ENCODE measurements around the gene RAB11B.
"Not testable (repeated sequence)": the region's sequence is repeated elsewhere in the genome, so short reads cannot be mapped to it uniquely, and the experiment has no call there.

RAB11B gene

GRCh38 chr19:8396563-8397203 lies 6.5 kb downstream of the RAB11B start:
- DNase-seq, result peak; percentile 73

DNA sequence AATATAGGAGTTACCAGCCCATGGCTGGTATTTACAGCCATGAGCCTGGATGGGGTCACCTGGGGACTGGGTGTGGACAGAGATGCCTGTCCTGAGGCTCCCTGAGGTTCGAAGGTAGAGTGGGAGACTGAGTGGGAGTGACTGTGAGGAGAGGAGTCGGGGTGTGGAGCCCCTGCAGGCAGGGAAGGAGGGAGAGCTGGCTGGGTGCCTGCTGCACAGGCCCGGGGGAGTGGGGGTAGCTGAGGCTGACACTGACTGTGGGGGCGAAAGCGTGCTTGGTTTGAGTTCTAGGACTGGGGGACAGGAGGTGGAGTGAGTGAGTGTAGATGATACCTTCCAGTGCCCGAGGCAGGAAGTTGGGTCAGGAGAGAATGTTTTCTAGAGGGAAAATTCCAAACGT lies 7.1 kb downstream of the RAB11B start:
- no peak for DNase-seq

- no peak for DNase-seq
These were observed 7.7 kb downstream of the RAB11B start for GRCh38 chr19:8397746-8398310.

- no peak for DNase-seq
These were observed 8.2 kb downstream of the RAB11B start for GRCh38 chr19:8398311-8398771.

DNA sequence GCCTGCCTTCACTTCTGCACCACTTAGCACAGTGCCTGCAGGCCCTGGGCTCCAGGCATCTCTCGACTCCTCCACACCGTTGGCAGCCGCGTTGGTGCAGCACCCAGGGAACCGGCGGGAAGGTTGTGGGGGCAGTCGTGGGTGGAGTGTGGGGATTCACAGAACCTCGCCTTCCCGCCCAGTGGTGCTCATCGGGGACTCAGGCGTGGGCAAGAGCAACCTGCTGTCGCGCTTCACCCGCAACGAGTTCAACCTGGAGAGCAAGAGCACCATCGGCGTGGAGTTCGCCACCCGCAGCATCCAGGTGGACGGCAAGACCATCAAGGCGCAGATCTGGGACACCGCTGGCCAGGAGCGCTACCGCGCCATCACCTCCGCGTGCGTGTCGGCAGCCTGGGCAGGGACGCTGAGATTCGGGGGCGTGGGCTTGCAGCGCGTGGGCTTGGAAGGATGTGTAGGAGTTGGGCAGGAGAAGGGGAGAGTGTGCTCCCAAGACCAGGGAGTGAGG lies 9.6 kb downstream of the RAB11B start:
- no peak for DNase-seq

GRCh38 chr19:8401981-8402411 lies 11.8 kb downstream of the RAB11B start:
- DNase-seq, result no peak

DNA sequence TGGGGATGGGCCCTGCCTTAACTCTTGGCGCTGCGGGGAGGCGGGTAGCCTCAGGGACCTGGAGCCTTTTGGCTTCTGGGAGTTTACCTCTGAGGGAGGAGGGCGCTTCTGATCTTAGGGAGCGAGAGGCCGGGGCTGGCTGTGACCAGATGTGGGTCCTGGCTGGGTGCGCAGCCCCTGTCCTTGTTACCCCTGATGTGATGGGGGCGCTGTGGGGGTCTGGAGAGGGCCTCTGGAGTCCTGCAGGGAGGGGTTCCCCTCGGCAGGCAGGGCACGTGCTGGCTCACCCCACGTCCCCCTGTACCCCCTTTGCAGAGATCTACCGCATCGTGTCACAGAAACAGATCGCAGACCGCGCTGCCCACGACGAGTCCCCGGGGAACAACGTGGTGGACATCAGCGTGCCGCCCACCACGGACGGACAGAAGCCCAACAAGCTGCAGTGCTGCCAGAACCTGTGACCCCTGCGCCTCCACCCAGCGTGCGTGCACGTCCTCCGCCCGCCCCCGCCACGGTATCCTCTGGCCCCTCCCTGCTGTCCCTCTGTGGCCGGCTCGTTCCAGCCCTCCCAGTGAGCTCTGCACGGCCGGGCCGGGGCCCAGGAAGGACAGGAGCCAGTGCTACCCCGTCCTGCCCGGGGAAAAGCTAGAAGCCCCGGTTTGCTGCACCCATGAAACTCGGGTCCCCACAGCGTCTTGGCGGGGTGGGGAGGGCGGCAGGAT lies 13.1 kb downstream of the RAB11B start:
- DNase-seq, result no peak

GRCh38 chr19:8403820-8404109 lies 13.6 kb downstream of the RAB11B start:
- DNase-seq, result no peak

DNA sequence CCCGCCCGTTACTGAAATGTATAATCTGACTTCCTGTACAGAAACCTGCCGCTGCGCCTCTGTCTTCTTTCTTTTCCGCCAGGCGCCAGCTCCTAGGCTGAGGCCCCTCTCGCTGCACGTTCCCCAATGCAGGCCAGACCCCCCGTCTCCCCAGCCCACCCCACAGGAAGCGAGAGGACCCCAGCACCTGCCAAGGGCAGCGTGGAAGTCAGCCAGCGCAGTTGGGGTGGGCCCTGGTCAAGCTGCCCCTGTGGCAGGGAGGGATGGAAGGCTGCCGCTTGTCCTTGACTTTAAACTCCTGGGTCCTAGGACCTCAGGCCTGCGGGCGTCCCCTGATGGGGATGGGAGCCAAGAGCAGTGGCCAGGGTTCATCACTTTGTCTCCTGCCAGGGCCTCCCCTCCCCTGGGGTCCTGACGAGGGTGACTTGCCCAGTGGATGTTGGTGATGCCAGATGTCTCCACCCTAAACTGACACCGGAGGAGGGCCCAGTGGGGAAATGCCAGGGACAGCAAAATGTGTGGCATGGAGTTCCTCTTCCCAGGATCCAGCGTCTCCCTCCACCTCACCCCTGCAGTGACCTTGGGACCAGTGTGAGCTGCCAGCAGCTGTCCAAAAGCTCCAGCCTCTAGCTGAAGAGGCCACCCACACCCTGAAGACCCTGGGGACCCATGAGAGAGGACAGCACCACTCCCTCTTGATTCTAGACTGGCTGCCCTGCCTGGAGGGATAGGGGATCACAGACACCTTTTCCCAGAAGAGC lies 14.4 kb downstream of the RAB11B start:
- no peak for DNase-seq

DNA sequence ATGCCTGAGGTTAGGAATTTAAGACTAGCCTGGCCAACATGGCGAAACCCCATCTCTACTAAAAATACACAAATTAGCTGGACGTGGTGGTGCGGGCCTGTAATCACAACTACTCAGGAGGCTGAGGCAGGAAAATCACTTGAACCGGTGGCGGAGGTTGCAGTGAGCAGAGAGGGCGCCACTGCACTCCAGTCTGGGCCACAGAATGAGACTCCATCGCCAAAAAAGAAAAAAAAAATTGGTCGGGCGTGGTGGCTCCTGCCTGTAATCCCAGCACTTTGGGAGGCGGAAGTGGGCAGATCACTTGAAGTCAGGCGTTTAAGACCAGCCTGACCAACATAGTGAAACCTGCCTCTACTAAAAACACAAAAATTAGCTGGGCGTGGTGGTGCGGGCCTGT lies 20.6 kb downstream of the RAB11B start:
- DNase-seq, result not testable (repeated sequence)

DNA sequence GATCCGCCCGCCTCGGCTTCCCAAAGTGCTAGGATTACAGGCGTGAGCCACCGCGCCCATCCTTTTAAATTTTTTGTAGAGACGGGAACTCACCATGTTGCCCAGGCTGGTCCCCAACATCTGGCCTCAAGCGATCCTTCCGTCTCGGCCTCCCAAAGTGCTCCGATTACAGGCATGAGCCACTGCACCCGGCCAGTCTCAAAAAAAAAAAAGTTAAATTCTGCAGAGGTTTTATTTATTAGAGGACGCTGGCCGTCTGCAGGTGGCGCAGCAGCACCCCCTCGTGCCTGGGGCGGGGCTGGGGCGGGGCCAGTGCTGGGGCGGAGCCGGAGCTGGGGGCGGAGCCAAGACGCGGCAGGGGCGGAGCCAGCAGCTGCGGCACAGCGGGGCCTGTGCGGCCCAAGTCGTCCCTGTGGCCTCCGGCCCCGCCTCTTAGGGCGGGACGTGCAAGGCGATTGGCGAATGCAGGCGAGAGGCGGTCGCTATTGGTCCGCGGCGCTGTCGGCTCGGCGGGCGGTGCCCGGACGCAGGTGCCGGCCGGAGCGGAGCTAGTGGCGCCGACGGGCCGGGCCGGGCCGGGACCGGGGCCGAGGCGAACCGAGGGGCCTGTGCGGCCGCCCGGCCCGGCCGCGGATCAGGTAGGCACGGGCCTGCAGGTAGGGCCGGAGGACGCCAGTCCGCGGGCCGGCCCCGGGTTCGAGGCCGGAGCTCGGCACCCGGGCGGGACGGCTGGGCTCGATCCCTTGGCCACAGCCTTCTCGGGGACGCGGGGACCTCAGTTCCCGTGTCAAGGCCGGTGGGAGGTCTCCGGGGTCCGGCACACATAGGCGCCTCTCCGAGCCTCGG lies 22.8 kb downstream of the RAB11B start, which contains the start of gene MARCHF2:
TSS of gene MARCHF2 (plus strand) at position 523 of the 846 bp plus-strand sequence. CDS start 8,536 bp downstream, outside the sequence.
- DNase-seq, result peak; percentile 92

DNA sequence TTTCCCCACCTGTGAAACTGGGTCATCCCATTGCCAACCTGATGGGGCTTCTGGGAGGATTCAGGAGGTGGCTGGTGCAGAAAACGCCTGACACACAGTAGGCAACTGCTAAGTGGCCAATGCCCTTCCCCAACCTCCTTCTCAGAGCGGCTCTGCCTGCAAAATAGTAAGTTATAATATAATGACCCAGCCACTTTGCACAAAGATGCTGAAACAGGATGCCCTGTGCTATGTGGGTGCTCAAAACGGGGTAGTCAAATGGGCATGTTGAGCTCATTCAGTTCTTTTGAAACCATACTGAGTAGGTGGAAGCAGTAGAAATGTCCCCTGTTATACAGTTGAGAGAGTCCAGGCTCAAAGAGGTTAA lies 23.5 kb downstream of the RAB11B start:
- DNase-seq, result no peak

DNA sequence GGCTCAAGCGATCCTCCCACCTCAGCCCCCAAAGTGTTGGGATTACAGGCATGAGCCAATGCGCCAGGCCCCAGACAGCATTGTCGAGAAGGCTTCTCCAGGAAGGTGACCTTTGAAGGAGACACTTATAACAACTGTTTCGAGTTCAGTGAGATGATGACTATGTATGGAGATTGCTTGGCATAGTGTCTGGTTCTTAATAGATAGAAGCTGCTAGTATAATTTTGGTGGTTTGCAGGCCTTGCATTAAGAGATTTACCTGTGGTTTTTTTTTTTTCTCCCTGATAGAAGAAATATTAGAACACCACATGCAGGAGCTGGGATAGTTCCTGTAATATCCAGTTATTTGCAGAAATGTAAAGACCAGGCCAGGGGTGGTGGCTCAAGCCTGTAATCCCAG lies 26.6 kb downstream of the RAB11B start:
- no peak for DNase-seq

- no peak for DNase-seq
These were observed 31.6 kb downstream of the RAB11B start for GRCh38 chr19:8421484-8422461.

DNA sequence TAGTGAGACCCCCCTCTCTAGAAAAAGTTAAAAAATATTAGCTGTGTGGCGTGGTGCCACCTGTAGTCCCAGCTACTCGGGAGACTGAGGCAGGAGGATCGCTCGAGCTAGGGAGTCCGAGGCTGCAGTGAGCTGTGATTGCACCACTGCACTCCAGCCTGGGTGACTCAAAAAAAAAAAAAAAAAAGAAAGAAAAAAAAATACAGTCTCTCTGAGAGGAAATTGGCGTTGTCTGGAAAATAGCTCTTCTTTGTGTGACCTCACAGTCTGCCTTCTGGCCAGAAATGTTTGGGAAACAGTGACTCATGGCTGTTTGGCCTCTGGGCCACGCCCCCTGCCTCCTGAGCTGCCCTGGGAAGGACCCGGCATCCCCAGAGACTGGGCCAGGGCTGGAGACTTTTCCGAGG lies 33.7 kb downstream of the RAB11B start:
- DNase-seq, result no peak

GRCh38 chr19:8425331-8425730 lies 35.2 kb downstream of the RAB11B start:
- not testable (repeated sequence) for DNase-seq

DNA sequence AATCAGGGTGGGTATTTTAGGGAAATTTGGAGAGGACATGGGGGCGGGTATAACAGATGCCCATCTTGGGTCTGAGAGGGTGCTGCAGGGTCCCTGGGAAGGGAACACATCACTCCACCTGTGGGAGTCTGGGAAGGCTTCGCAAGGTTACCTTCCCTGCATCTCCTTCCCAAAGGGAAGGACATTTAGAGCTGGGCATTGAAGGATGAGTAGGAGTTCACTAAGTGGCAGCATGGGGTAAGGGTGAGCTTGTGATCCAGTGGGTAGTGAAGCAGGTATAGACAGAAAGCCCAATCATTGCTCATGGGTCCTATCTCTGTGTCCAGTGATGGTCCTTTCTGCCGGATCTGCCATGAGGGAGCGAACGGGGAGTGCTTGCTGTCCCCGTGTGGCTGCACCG lies 36.1 kb downstream of the RAB11B start:
- DNase-seq, result no peak

GRCh38 chr19:8429044-8429443 lies 38.9 kb downstream of the RAB11B start:
- no peak for DNase-seq

- no peak for DNase-seq
These were observed 39.7 kb downstream of the RAB11B start for GRCh38 chr19:8429826-8430225.

DNA sequence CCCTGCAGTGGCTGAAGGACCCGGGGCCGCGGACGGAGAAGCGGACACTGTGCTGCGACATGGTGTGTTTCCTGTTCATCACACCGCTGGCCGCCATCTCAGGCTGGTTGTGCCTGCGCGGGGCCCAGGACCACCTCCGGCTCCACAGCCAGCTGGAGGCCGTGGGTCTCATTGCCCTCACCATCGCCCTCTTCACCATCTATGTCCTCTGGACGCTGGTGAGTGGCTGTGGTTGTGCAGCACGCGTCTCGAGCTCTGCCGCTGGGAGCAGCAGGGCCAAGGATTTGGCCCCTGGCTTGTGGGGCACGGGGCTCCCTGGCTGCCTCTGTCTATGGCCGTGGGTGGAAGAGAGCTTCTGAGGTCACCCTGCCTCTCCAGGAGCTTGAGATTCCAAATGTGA lies 40.5 kb downstream of the RAB11B start:
- no peak for DNase-seq

DNA sequence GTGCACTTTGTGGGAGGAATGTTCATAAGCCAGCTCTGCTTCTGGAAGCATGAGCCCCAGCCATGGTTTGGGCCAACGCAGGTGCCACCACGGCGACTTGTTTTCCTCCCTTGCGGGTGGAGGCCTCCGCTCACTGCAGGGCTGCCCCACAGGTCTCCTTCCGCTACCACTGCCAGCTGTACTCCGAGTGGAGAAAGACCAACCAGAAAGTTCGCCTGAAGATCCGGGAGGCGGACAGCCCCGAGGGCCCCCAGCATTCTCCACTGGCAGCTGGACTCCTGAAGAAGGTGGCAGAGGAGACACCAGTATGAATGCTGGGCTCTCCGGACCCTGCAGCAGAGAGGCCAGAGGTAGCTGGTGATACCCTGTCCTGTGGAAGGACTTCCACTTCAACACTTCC lies 48.1 kb downstream of the RAB11B start:
- DNase-seq, result no peak

All from stimulated activated naive CD4-positive, alpha-beta T cell treated with Interleukin-2 at 50 U/mL for 16 hours (primary cell).